Liver (tissue), 9 donors: Measurements from ENCODE around the gene PUSL1. TPM values are rescaled to one million over a fixed set of nuclear protein-coding genes. Genes with fewer than 3 reads are reported as not detected.

Experiments
- DNase-seq: peaks from one replicate; pipeline ENCODE4 v3.0.0-alpha.2; 2017; ENCODE audit warnings: low spot score
- H3K27ac ChIP-seq, 2 donors: one replicate each; pipeline ENCODE4 v1.7.0; 2013; ENCODE audit warnings: inconsistent platforms in 2 of 2, low read length in 2 of 2, control low read depth in 1 of 2, low read depth in 1 of 2, mild to moderate bottlenecking in 1 of 2
- H3K27me3 ChIP-seq, 4 donors: one replicate each; pipeline versions ENCODE4 v1.6.1 to v1.7.0; 2013; ENCODE audit warnings: low read length in 3 of 4, inconsistent platforms in 1 of 4, mild to moderate bottlenecking in 1 of 4, moderate library complexity in 1 of 4; ENCODE audit not compliant: control insufficient read depth in 4 of 4, insufficient read depth in 4 of 4
- H3K36me3 ChIP-seq, 4 donors: one replicate each; pipeline versions ENCODE4 v1.6.1 to v1.7.0; 2013; ENCODE audit warnings: low read length in 3 of 4, mild to moderate bottlenecking in 3 of 4, low read depth in 1 of 4, moderate library complexity in 1 of 4; ENCODE audit not compliant: control insufficient read depth in 4 of 4, insufficient read depth in 3 of 4
- H3K4me1 ChIP-seq, 4 donors: one replicate each; pipeline versions ENCODE4 v1.6.1 to v1.7.0; 2013; ENCODE audit warnings: low read length in 3 of 4, mild to moderate bottlenecking in 3 of 4, moderate library complexity in 1 of 4; ENCODE audit not compliant: control insufficient read depth in 4 of 4, insufficient read depth in 4 of 4
- H3K4me3 ChIP-seq, 3 donors: one replicate each; pipeline versions ENCODE4 v1.6.1 to v1.7.0; 2013; ENCODE audit warnings: low read length in 3 of 3, control low read depth in 1 of 3, low read depth in 1 of 3, mild to moderate bottlenecking in 1 of 3
- H3K9ac ChIP-seq, 2 donors: one replicate each; pipeline ENCODE4 v1.7.0; 2013; ENCODE audit warnings: low read length in 2 of 2, mild to moderate bottlenecking in 2 of 2, moderate library complexity in 2 of 2, control low read depth in 1 of 2, low read depth in 1 of 2
- H3K9me3 ChIP-seq, 4 donors: one replicate each; pipeline versions ENCODE4 v1.6.1 to v1.7.0; 2013; ENCODE audit warnings: low read length in 3 of 4; ENCODE audit not compliant: control insufficient read depth in 4 of 4
- FOXA1 ChIP-seq: IDR thresholded peaks from 2 replicates; pipeline ENCODE4 v1.6.1; 2016; ENCODE audit warnings: antibody characterized with exemption
- FOXA2 ChIP-seq: IDR thresholded peaks from 2 replicates; pipeline ENCODE4 v1.6.1; 2016; ENCODE audit warnings: antibody characterized with exemption
- GABPA ChIP-seq, 2 donors: IDR thresholded peaks in 1 of 2; conservative IDR thresholded peaks in 1 of 2; 2 replicates each; pipeline ENCODE4 v1.6.1; 2016; ENCODE audit warnings: antibody characterized with exemption in 2 of 2, mild to moderate bottlenecking in 1 of 2, moderate library complexity in 1 of 2
- HNF4A ChIP-seq, 2 donors: conservative IDR thresholded peaks; 2 replicates each; pipeline ENCODE4 v1.6.1; 2016; ENCODE audit warnings: antibody characterized with exemption in 2 of 2, mild to moderate bottlenecking in 2 of 2
- HNF4G ChIP-seq: IDR thresholded peaks from 2 replicates; pipeline ENCODE4 v1.6.1; 2016; ENCODE audit warnings: antibody characterized with exemption
- JUND ChIP-seq, 2 donors: IDR thresholded peaks; 2 replicates each; pipeline ENCODE4 v1.6.1; 2016; ENCODE audit warnings: antibody characterized with exemption in 2 of 2
- NR2F2 ChIP-seq: IDR thresholded peaks from 2 replicates; pipeline ENCODE4 v1.6.1; 2016; ENCODE audit warnings: antibody characterized with exemption
- RXRA ChIP-seq, 2 donors: IDR thresholded peaks; 2 replicates each; pipeline ENCODE4 v1.6.1; 2017 to 2018; ENCODE audit warnings: antibody characterized with exemption in 2 of 2, mild to moderate bottlenecking in 1 of 2
- TAF1 ChIP-seq: conservative IDR thresholded peaks from 2 replicates; pipeline ENCODE4 v1.6.1; 2016; ENCODE audit warnings: antibody characterized with exemption, mild to moderate bottlenecking
- YY1 ChIP-seq: IDR thresholded peaks from 2 replicates; pipeline ENCODE4 v1.6.1; 2016; ENCODE audit warnings: antibody characterized with exemption, mild to moderate bottlenecking
- WGBS: extraction: QIAGEN DNeasy Blood & Tissue Kit; methylation state at CpG from one replicate; pipeline ENCODE4 v1.1.7; 2013; 5-methylcytosine and 5-hydroxymethylcytosine counted together
- polyA plus RNA-seq, 2 donors: library from polyadenylated mRNA; stranded (reverse) in 1 of 2; unstranded in 1 of 2; fragments of 200-250 nt in 1 of 2; fragments of >200 nt in 1 of 2; fragmentation: Nextera tagmentation in 1 of 2; extraction: Ambion mirVana in 1 of 2; gene quantifications; one replicate each; pipeline versions ENCODE4 v1.2.1 to v1.2.3, GENCODE V29; 2013 to 2015
- total RNA-seq, 2 donors: library from RNA; depleted of rRNA; stranded (reverse); fragments of >200 nt; gene quantifications; one replicate each; pipeline ENCODE4 v1.2.3, GENCODE V29; 2014
- TF ChIP-seq, protein P1 (sequence below): IDR thresholded peaks from 2 replicates; pipeline ENCODE4 v1.6.1; 2016; ENCODE audit warnings: antibody characterized with exemption, mild to moderate bottlenecking
- donor health status: healthy.
- donor health status: healthy.
- donor health status: healthy.
- donor health status: healthy.
- donor health status: healthy.

Gene PUSL1
- total and polyA plus RNA-seq, 4 donors, result 9.3 to 14.9 (median 10.3) TPM

DNA sequence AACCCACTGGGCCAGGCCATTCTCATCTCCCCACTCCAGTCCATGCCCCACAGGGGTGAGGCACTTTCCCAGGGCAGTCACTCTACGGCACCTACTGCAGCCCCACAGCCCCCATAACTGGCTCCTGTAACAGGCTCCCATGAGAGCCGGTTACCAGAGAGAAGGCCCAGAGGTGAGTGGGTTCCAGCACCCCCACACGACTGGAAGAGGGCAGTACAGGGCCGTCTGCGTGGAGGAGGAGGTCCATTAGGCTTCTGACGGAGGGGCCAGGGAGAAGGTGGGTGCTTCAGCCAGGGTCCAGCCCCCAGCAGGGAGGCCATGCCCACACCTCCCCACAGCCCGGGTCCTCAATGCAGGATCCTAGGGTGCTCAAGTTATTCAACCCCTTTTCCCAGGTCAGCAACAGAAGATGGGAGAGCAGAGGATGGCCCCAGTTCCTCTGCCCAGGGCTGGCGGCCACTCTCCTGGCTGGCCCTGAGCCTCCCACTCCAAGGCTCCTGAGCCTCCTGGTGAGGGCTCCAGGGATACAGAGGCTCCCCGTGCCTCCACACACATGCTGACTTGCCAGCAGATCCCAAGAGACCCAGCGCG is 2.2 kb upstream of the PUSL1 start:
- no peaks in the 10 kb centered on the region for H3K9me3 ChIP-seq
- no peak for DNase-seq
- peaks cover 18 to 44% (median 34%) of the 10 kb centered on the region in 4 donors for H3K4me1 ChIP-seq
- H3K27ac ChIP-seq, result no peak overlapping the region
- H3K4me3 ChIP-seq, result no peak overlapping the region
- peaks cover 0 to 4% (median 1%) of the 10 kb centered on the region in 4 donors for H3K36me3 ChIP-seq
- WGBS, result 53% methylated on average over 11 of the region's 11 CpGs
- no peak for TF ChIP-seq TAF1
- no peak overlapping the region for H3K9ac ChIP-seq
- no peaks in the 10 kb centered on the region for H3K27me3 ChIP-seq

DNA sequence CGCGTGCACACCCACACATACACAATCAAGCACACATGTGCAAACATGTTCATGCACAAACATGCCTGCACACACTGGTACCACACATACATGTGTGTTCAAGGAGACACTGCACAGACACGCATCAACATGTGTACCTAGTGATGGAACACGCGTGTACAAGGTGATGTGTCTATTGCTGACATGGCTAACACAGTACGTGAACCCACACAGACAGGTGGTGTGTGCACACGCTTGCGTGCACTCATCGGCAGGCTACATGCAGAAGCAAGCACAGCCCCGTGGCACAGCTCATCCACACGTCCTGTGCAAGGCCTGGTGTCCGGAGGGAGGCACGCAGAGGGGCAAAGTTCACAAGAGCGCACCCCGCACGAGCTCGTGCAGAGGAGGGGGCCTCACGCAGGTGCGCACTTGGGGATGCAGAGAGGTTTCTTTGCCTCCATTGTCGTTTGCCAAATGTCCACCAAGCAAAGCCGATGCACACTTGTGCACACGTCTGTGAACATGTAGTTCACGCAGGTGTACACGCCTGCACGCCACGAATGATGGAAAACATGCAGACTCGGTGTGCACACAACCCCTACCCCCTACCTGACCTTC is 1.6 kb upstream of the PUSL1 start:
- peak in 1 of 2 donors; percentile 11 for TF ChIP-seq HNF4A (conservative IDR thresholded peaks at IDR 0.05)
- no peak for TF ChIP-seq NR2F2
- no peak for TF ChIP-seq TAF1
- no peak for TF ChIP-seq GABPA (IDR thresholded peaks at IDR 0.05 in 1 of 2, conservative IDR thresholded peaks at IDR 0.05 in 1 of 2)
- no peak for TF ChIP-seq RXRA (IDR thresholded peaks at IDR 0.05)
- Histone ChIP-seq H3K36me3 (peaks cover 0 to 9% (median 2%) of the 10 kb centered on the region in 4 donors), H3K9me3 (no peaks in the 10 kb centered on the region), H3K4me1 (peaks cover 18 to 44% (median 34%) of the 10 kb centered on the region in 4 donors), H3K27me3 (no peaks in the 10 kb centered on the region), H3K4me3 (peak overlapping the region; percentile 76 to 86 (median 77)), H3K27ac (peak overlapping the region; percentile 57 to 95), H3K9ac (no peak overlapping the region)
- DNase-seq, result no peak
- 30% methylated on average over 27 of the region's 27 CpGs for WGBS

DNA sequence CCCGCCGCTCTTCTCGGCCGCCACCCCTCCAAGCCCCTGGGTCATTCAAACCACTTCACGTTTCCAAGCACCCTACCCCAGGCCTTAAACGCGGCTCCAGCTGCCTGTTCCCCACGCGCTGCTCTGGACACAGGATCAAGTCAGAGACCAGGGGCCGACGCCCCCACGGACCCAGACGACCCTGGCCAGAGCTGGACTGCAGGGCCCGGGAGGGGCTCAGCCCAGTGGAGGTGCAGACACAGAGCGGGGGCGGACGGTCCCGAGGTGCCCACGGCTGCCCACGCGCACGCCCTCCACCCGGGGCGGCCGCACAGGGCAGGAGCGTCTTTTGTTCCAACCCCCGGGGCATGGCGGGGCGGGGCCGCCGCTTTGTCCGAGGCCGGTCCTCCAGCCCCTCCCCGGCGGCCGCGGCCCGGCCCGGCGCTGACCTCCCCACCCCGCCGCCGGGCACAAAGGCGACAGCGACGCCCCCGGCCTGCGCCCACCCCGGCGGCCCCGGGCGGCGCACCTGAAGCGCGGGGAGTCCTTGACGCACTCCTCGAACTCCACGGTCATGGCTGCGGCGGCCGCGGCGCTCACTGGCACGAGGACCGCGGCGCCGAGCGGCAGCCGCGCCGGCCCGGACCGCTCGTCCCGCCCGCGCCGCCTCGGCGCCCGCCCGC is 1.0 kb upstream of the PUSL1 start:
- peaks cover 18 to 44% (median 34%) of the 10 kb centered on the region in 4 donors for H3K4me1 ChIP-seq
- peaks cover 0 to 13% (median 3%) of the 10 kb centered on the region in 4 donors for H3K36me3 ChIP-seq
- no peak overlapping the region for H3K9ac ChIP-seq
- TF ChIP-seq FOXA1 (no peak), HNF4A (conservative IDR thresholded peaks at IDR 0.05) (no peak), FOXA2 (no peak), HNF4G (no peak), GABPA (IDR thresholded peaks at IDR 0.05 in 1 of 2, conservative IDR thresholded peaks at IDR 0.05 in 1 of 2) (no peak), TAF1 (no peak), NR2F2 (no peak), JUND (IDR thresholded peaks at IDR 0.05) (no peak), YY1 (no peak), RXRA (IDR thresholded peaks at IDR 0.05) (no peak)
- TF ChIP-seq, protein P1, sequence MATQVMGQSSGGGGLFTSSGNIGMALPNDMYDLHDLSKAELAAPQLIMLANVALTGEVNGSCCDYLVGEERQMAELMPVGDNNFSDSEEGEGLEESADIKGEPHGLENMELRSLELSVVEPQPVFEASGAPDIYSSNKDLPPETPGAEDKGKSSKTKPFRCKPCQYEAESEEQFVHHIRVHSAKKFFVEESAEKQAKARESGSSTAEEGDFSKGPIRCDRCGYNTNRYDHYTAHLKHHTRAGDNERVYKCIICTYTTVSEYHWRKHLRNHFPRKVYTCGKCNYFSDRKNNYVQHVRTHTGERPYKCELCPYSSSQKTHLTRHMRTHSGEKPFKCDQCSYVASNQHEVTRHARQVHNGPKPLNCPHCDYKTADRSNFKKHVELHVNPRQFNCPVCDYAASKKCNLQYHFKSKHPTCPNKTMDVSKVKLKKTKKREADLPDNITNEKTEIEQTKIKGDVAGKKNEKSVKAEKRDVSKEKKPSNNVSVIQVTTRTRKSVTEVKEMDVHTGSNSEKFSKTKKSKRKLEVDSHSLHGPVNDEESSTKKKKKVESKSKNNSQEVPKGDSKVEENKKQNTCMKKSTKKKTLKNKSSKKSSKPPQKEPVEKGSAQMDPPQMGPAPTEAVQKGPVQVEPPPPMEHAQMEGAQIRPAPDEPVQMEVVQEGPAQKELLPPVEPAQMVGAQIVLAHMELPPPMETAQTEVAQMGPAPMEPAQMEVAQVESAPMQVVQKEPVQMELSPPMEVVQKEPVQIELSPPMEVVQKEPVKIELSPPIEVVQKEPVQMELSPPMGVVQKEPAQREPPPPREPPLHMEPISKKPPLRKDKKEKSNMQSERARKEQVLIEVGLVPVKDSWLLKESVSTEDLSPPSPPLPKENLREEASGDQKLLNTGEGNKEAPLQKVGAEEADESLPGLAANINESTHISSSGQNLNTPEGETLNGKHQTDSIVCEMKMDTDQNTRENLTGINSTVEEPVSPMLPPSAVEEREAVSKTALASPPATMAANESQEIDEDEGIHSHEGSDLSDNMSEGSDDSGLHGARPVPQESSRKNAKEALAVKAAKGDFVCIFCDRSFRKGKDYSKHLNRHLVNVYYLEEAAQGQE, result no peak
- no peaks in the 10 kb centered on the region for H3K27me3 ChIP-seq
- no peak for DNase-seq
- under 1% methylated on average over 83 of the region's 83 CpGs for WGBS
- H3K9me3 ChIP-seq, result no peaks in the 10 kb centered on the region
- H3K27ac ChIP-seq, result peak overlapping the region; percentile 57 to 95
- peak overlapping the region; percentile 76 to 86 (median 77) for H3K4me3 ChIP-seq
